ENCODE measurements around the gene KLHL3.
A peak's percentile ranks its signal among the peaks of the same experiment; 100 is the strongest.

The KLHL3 gene

DNA sequence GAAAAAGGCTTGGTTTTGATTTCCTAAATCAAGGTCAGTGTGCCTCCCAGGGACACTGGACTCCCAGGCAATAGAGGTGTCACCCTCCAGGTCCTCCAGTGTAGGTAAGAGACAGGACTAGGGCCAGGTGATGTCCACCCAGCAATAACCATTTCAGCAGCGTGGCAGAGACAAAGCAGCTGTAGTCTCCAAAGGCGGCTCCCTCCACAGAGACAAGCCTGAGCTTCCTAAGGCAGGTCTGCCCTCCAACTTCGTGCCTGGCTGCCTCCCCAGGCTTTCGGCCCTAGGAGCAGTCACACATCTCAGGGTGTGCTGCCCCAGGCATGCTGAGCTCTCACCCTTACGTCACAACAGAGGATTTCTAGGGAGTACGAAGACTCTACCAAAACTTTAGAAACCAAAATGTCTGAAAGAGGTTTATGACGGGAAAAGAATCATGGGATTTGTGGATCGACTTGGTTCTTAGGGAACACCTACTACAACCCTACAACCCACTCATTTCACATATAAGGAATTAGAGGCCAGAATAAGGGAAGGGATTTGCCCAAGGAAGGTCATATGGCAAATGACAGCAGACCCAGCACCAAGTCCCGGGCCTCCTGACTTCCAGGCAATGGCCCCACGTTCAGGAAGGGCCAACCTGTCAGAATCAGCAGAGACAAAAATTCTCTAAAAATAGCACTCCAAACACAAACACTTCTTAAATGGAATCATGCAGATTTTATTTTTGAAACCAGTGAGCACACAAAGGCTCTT is 105.5 kb downstream of the KLHL3 start:
- TF ChIP-seq, protein P1, sequence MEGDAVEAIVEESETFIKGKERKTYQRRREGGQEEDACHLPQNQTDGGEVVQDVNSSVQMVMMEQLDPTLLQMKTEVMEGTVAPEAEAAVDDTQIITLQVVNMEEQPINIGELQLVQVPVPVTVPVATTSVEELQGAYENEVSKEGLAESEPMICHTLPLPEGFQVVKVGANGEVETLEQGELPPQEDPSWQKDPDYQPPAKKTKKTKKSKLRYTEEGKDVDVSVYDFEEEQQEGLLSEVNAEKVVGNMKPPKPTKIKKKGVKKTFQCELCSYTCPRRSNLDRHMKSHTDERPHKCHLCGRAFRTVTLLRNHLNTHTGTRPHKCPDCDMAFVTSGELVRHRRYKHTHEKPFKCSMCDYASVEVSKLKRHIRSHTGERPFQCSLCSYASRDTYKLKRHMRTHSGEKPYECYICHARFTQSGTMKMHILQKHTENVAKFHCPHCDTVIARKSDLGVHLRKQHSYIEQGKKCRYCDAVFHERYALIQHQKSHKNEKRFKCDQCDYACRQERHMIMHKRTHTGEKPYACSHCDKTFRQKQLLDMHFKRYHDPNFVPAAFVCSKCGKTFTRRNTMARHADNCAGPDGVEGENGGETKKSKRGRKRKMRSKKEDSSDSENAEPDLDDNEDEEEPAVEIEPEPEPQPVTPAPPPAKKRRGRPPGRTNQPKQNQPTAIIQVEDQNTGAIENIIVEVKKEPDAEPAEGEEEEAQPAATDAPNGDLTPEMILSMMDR (conservative IDR thresholded peaks at IDR 0.05; ENCODE audit: low read depth, low read length) = no peak
- no peak overlapping the region for H3K4me3 ChIP-seq (ENCODE audit: low read depth, low read length)
- DNase-seq (ENCODE audit: low read depth) = no peak

DNA sequence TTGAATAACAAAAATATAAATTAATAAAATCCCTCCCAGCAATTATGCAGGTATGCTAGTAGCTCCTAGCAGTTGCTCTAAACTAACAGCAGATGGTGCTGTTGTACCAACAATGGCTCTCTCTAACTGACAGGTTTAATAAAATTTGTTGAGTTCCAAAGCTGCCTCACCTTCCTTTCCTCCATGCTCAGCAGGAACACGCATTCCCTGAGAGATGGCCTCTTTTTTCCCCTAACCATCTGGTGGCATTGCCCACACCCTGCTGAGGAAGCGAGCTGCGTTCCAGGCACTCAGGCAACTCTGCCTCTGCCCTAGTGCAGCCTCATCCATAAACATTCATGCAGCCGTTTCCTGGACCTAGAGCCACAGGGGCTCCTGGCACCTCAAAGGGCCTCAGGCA is 106.2 kb downstream of the KLHL3 start:
- TF ChIP-seq, protein P1 (conservative IDR thresholded peaks at IDR 0.05; ENCODE audit: low read depth, low read length) = peak; percentile 89
- peak; percentile 77 for DNase-seq (ENCODE audit: low read depth)
- no peak overlapping the region for H3K4me3 ChIP-seq (ENCODE audit: low read depth, low read length)

- TF ChIP-seq, protein P1 (conservative IDR thresholded peaks at IDR 0.05; ENCODE audit: low read depth, low read length) = no peak
- no peak overlapping the region for H3K4me3 ChIP-seq (ENCODE audit: low read depth, low read length)
- no peak for DNase-seq (ENCODE audit: low read depth)
Measured at GRCh38 chr5:137627706-137628105, 108.2 kb downstream of the KLHL3 start.

DNA sequence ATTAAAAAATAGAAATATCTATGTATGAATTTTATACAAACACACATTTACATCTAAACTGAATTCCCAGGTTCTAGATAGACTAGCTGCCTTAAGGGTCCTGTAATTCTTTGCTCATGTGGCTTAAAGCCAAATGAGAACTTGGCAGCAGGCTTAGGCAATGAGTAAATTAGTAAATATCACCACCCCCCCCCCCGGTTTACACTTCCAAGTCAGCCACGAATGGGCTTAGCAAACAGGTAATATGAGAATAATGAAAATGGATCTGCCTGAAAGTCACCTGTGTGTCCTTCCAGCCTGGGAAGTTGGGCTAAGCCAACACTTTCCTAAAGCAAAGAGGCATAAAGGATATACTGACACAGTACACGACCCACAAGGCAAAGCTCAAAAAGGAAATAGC is 108.6 kb downstream of the KLHL3 start:
- no peak overlapping the region for H3K4me3 ChIP-seq (ENCODE audit: low read depth, low read length)
- no peak for DNase-seq (ENCODE audit: low read depth)
- TF ChIP-seq, protein P1 (conservative IDR thresholded peaks at IDR 0.05; ENCODE audit: low read depth, low read length) = no peak

DNA sequence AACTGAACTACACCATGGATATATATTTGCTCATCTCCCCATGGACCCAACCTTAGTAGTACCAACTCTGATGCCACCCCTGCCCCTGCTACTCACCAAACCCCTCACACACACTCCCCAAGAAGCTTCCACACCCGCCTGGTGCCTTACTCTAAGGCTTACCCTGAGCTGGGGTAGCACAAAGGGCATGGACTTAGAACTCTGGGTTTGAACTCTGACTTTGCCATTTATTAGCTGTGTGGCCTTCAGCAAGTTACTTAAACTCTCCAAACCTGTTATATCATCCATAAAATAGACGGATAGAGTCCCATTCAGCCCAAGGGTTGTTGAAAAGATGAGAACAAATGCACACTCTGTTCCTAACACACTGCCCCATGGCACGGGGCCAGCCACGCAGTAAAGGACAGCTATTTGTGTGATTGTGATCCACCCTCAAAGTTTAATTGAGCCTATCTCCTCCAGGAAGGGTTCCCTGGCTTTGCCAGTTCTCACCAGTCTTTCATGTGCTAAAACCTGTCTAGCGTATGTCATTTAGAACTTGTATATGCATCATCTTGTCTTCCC is 111.0 kb downstream of the KLHL3 start:
- H3K4me3 ChIP-seq (ENCODE audit: low read depth, low read length) = no peak overlapping the region
- TF ChIP-seq, protein P1 (conservative IDR thresholded peaks at IDR 0.05; ENCODE audit: low read depth, low read length) = no peak
- no peak for DNase-seq (ENCODE audit: low read depth)

DNA sequence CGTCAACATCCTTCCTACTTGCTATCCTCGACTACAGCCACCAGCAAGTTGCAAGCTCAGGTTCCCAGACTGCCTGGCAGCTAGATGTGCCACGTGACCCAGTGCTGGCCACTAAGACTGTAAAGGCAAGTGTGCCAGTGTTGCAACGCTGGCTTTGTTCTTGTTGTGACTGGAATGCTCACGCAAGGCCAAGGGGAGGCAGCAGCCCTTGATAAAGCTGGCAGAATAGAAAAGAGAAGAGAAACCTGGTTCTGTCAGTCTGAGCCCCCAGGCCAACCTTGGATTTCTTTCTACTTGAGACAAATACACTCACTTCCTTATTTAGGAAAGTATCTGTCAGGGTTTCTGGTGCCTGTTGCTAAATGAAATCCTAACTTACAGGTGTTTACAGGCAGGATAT is 113.0 kb downstream of the KLHL3 start:
- TF ChIP-seq, protein P1 (conservative IDR thresholded peaks at IDR 0.05; ENCODE audit: low read depth, low read length) = no peak
- no peak overlapping the region for H3K4me3 ChIP-seq (ENCODE audit: low read depth, low read length)
- no peak for DNase-seq (ENCODE audit: low read depth)

Data from choroid plexus epithelial cell (primary cell).